Measurements from ENCODE around the gene ANO3.

Gene ANO3

DNA sequence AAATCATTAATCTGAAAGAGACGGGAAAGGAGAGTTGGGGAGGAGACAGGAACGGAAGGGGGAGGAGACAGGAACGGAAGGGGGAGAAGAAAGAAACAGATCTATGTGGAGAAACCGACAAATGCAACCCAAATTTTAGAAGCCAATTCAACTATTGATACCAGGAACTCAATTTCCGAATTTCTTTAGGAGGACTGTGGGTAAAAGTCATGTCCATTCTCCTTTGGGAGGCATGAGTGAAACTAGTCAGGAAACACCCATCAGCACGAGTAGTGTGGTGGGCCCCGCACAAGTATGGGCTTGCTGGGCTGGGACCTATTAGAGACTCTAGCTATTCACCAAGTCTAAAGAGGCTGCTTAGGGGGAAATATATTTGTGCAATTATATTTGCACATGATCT, 18.1 kb downstream of the ANO3 start:
- no peak overlapping the region for H3K4me2 ChIP-seq (ENCODE audit: low read length)
- H3K27me3 ChIP-seq (ENCODE audit: low read depth, low read length): no peaks in the 10 kb centered on the region
- H3K79me2 ChIP-seq (ENCODE audit: low read length): no peaks in the 10 kb centered on the region
- no peak overlapping the region for H3K27ac ChIP-seq (ENCODE audit: low read length)
- no peak overlapping the region for H3K4me3 ChIP-seq (ENCODE audit: low read length)
- H3K9me3 ChIP-seq (ENCODE audit: insufficient read depth, low read length): no peaks in the 10 kb centered on the region
- no peak overlapping the region for H3K9ac ChIP-seq (ENCODE audit: low read length)
- H2AFZ ChIP-seq (ENCODE audit: low read depth, low read length): no peak overlapping the region
- H3K4me1 ChIP-seq (ENCODE audit: low read length): no peaks in the 10 kb centered on the region
- no peaks in the 10 kb centered on the region for H4K20me1 ChIP-seq (ENCODE audit: insufficient read depth, low read length)
- no peaks in the 10 kb centered on the region for H3K36me3 ChIP-seq (replicated peaks; ENCODE audit: low read depth, low read length)
- TF ChIP-seq EZH2phosphoT487 (IDR thresholded peaks at IDR 0.05; ENCODE audit: low read depth): no peak
- TF ChIP-seq, protein P1, sequence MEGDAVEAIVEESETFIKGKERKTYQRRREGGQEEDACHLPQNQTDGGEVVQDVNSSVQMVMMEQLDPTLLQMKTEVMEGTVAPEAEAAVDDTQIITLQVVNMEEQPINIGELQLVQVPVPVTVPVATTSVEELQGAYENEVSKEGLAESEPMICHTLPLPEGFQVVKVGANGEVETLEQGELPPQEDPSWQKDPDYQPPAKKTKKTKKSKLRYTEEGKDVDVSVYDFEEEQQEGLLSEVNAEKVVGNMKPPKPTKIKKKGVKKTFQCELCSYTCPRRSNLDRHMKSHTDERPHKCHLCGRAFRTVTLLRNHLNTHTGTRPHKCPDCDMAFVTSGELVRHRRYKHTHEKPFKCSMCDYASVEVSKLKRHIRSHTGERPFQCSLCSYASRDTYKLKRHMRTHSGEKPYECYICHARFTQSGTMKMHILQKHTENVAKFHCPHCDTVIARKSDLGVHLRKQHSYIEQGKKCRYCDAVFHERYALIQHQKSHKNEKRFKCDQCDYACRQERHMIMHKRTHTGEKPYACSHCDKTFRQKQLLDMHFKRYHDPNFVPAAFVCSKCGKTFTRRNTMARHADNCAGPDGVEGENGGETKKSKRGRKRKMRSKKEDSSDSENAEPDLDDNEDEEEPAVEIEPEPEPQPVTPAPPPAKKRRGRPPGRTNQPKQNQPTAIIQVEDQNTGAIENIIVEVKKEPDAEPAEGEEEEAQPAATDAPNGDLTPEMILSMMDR (IDR thresholded peaks at IDR 0.05; ENCODE audit: low read depth, low read length): no peak

DNA sequence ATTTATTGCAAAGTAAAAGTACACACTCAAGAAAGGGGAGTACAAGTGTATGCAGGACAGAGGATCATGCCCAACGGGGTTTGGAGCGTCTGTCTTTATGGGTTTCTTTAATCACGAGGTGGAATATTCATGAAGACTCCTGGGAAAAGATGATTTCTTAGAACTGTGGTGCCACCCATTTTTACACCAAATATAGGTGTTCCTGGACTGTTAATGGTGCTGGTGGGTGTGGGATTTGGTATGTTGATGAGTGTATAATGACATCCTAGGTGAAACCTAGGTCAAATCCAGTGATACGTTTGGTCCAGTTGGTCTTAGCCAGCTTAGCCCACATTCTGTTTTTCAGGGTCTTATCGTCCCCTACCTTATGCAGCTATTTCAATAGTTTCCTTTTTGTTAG, 21.1 kb downstream of the ANO3 start:
- no peaks in the 10 kb centered on the region for H3K79me2 ChIP-seq (ENCODE audit: low read length)
- no peaks in the 10 kb centered on the region for H3K9me3 ChIP-seq (ENCODE audit: insufficient read depth, low read length)
- H2AFZ ChIP-seq (ENCODE audit: low read depth, low read length): no peak overlapping the region
- no peaks in the 10 kb centered on the region for H3K4me1 ChIP-seq (ENCODE audit: low read length)
- H3K9ac ChIP-seq (ENCODE audit: low read length): no peak overlapping the region
- no peak overlapping the region for H3K4me3 ChIP-seq (ENCODE audit: low read length)
- H3K27ac ChIP-seq (ENCODE audit: low read length): no peak overlapping the region
- TF ChIP-seq, protein P1 (IDR thresholded peaks at IDR 0.05; ENCODE audit: low read depth, low read length): no peak
- TF ChIP-seq EZH2phosphoT487 (IDR thresholded peaks at IDR 0.05; ENCODE audit: low read depth): no peak
- no peaks in the 10 kb centered on the region for H3K36me3 ChIP-seq (replicated peaks; ENCODE audit: low read depth, low read length)
- no peaks in the 10 kb centered on the region for H3K27me3 ChIP-seq (ENCODE audit: low read depth, low read length)
- no peak overlapping the region for H3K4me2 ChIP-seq (ENCODE audit: low read length)
- H4K20me1 ChIP-seq (ENCODE audit: insufficient read depth, low read length): no peaks in the 10 kb centered on the region

DNA sequence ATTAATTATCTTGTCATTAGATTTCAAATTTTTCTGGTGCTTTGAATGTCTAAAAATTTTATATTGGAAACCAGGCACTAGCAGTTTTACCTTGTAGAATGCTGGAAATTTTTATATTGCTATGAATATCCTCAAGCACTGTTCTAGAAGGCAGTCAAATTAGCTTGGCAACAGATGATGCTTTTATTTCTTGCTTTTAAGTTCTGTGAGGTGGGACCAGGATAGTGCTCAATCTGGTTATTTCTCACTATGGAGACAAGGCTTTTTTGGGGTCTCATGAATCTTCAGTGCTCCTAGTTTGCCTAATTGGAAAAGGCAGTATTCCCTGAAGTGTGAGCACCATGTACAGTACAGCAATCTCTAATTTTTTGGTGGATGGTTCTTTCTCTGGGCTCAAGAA, 27.1 kb downstream of the ANO3 start:
- TF ChIP-seq EZH2phosphoT487 (IDR thresholded peaks at IDR 0.05; ENCODE audit: low read depth): no peak
- TF ChIP-seq, protein P1 (IDR thresholded peaks at IDR 0.05; ENCODE audit: low read depth, low read length): no peak
- H3K79me2 ChIP-seq (ENCODE audit: low read length): no peaks in the 10 kb centered on the region
- H3K36me3 ChIP-seq (replicated peaks; ENCODE audit: low read depth, low read length): no peaks in the 10 kb centered on the region
- no peak overlapping the region for H3K27ac ChIP-seq (ENCODE audit: low read length)
- H3K4me3 ChIP-seq (ENCODE audit: low read length): no peak overlapping the region
- H3K4me1 ChIP-seq (ENCODE audit: low read length): no peaks in the 10 kb centered on the region
- H2AFZ ChIP-seq (ENCODE audit: low read depth, low read length): no peak overlapping the region
- H3K9ac ChIP-seq (ENCODE audit: low read length): no peak overlapping the region
- H3K4me2 ChIP-seq (ENCODE audit: low read length): no peak overlapping the region
- no peaks in the 10 kb centered on the region for H3K9me3 ChIP-seq (ENCODE audit: insufficient read depth, low read length)
- no peaks in the 10 kb centered on the region for H3K27me3 ChIP-seq (ENCODE audit: low read depth, low read length)
- H4K20me1 ChIP-seq (ENCODE audit: insufficient read depth, low read length): no peaks in the 10 kb centered on the region

DNA sequence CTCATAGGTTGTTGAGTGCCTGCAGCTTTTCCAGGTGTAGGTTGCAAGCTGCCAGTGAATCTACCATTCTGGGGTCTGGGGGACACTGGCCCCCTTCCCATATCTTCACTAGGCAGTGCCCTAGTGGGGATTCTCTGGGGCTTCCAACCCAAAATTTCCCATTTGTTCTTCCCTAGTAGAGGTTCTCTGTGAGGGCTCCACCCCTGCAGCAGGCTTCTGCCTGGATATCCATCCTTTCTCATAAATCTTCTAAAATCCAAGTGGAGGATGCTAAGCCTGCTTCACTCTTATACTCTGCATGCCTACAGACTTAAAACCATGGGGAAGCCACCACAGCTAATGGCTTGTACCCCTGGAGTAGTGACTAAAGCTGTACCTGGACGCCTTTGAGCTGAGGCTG, 33.4 kb downstream of the ANO3 start:
- no peak overlapping the region for H2AFZ ChIP-seq (ENCODE audit: low read depth, low read length)
- no peaks in the 10 kb centered on the region for H3K4me1 ChIP-seq (ENCODE audit: low read length)
- no peaks in the 10 kb centered on the region for H3K36me3 ChIP-seq (replicated peaks; ENCODE audit: low read depth, low read length)
- H3K27me3 ChIP-seq (ENCODE audit: low read depth, low read length): no peaks in the 10 kb centered on the region
- no peak overlapping the region for H3K27ac ChIP-seq (ENCODE audit: low read length)
- H3K9ac ChIP-seq (ENCODE audit: low read length): no peak overlapping the region
- no peak overlapping the region for H3K4me3 ChIP-seq (ENCODE audit: low read length)
- no peaks in the 10 kb centered on the region for H4K20me1 ChIP-seq (ENCODE audit: insufficient read depth, low read length)
- TF ChIP-seq EZH2phosphoT487 (IDR thresholded peaks at IDR 0.05; ENCODE audit: low read depth): no peak
- TF ChIP-seq, protein P1 (IDR thresholded peaks at IDR 0.05; ENCODE audit: low read depth, low read length): no peak
- H3K79me2 ChIP-seq (ENCODE audit: low read length): no peaks in the 10 kb centered on the region
- H3K4me2 ChIP-seq (ENCODE audit: low read length): no peak overlapping the region
- H3K9me3 ChIP-seq (ENCODE audit: insufficient read depth, low read length): peaks cover 4% of the 10 kb centered on the region
